Activated CD4-positive, CD25-positive, alpha-beta regulatory T cell treated with anti-CD3 and anti-CD28 coated beads, Interleukin-2, amount 50 U/mL, for 24 hours (primary cell): ENCODE measurements around the gene TSPO.
"Not testable (repeated sequence)": the region's sequence is repeated elsewhere in the genome, so short reads cannot be mapped to it uniquely, and the experiment has no call there.

Source experiments
- ATAC-seq, 2 donors: fragments of 150-1000 bp; cut with Tn5 transposase; one replicate each; pipeline ENCODE4 v1.10.0; 2021; ENCODE audit warnings: mild to moderate bottlenecking in 1 of 2, moderate library complexity in 1 of 2

Gene TSPO

DNA sequence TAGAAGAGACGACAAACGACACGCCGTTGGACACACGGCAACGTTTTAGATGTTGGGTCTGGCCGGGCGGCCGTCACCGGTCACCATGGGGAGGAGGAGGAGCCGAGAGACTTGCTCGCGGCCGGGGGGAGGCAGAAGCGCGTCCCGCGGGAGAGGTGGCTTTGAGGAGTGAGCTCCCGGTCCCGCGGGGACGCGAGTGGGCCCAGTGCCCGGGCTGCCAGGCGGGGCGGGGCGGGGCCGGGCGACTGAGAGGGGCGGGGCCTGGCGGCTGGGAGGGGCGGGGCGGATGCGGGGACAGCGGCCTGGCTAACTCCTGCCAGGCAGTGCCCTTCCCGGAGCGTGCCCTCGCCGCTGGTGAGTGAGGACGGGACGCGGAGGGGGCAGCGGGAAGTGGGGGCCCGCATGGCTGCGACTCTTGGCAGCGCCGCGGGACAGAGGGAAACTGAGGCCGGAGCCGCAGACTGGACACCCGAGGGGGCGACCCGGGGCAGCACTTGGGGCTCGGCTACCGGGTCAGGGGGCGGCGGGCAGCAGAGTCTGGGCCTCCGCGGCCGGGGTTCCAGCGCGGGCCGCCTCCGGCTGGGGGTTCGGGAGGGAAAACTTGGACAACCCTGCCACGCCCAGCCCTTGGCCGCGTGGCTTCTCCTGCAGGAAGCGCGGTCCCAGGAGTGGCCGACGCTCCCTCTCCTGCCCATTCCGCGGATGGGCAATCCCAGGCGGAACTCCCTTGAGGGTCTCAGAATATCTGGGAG is at the start of gene TSPO:
Gene TSPO (plus strand): TSS at position 309 of the 752 bp plus-strand sequence. CDS start 7,680 bp downstream, outside the sequence.
- ATAC-seq, result peak; percentile 60 to 63

DNA sequence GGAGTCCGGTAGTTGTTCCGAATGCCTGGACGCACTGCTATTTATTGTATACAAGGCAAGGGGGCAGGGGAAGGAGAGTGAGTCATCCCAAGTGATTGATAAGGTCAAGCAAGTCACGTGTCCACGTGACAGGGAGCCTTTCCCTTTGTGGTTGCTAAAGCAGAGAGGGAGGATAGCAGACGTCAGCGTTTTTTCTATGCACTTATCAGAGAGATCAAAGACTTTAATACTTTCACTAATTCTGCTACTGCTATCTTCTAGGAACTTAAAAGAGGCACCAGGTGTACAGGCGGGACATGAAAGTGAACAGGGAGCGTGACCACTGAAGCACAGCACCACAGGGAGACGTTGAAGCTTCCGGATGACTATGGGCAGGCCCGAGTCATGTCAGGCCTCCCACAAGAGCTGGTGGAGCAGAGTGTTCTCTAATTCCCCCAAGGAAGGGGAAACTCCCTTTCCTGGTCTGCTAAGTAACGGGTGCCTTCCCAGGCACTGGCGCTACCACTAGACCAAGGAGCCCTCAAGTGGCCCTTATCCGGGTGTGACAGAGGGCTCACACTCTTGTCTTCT is 47.2 kb upstream of the TSPO start:
- peak; percentile 76 to 79 for ATAC-seq

DNA sequence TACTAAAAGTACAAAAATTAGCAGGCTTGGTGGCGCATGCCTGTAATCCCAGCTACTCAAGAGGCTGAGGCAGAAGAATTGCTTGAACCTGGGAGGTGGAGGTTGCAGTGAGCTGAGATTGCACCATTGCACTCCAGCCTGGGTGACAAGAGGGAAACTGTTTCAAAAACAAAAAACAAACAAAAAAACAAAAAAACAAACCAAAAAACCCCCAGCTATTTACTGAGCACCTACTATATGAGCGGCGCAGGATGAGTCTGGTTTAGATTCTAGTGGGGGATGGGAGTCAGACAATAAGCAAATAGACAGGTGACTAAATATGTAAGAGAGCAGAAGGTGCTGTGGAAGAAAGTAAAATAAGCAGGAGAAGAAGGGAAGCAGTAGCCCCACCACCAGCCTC is 46.4 kb upstream of the TSPO start:
- ATAC-seq, result not testable (repeated sequence)

- no peak for ATAC-seq
These were observed 45.1 kb upstream of the TSPO start for GRCh38 chr22:43106302-43106701.

- ATAC-seq, result no peak
These were observed 41.8 kb upstream of the TSPO start for GRCh38 chr22:43109511-43109910.

DNA sequence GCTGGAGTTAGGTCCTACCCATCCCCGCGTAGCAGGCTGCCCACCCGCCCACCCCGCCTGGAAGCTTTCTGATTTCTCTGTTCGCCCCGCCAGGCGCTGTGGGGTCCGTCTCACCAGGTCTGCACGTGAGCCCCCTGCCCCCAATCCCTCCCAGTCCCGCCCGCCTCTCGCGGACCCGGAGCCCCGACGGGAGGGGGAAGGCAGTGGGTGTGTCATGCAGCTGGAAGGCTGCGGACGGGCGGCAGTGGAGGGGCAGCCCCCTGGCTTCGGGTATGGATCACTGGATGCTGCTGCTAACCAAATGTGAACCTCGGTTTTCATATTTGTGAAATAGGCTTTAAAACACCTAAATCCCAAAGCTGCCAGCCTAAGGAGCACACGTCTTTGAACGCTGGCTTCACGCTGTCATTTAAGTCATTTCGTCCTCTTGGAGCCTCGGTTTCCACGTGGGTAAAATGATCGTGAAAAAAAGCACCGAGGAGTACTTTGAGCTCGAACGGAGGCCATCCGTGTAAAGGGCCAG is 41.4 kb upstream of the TSPO start:
- ATAC-seq, result no peak

- ATAC-seq, result peak; percentile 53 to 66
These were observed 40.9 kb upstream of the TSPO start, which contains the start of gene BIK for GRCh38 chr22:43110444-43110926. TSS of gene BIK (plus strand) at chr22:43110750. CDS start at chr22:43124023, 13,273 bp downstream.

DNA sequence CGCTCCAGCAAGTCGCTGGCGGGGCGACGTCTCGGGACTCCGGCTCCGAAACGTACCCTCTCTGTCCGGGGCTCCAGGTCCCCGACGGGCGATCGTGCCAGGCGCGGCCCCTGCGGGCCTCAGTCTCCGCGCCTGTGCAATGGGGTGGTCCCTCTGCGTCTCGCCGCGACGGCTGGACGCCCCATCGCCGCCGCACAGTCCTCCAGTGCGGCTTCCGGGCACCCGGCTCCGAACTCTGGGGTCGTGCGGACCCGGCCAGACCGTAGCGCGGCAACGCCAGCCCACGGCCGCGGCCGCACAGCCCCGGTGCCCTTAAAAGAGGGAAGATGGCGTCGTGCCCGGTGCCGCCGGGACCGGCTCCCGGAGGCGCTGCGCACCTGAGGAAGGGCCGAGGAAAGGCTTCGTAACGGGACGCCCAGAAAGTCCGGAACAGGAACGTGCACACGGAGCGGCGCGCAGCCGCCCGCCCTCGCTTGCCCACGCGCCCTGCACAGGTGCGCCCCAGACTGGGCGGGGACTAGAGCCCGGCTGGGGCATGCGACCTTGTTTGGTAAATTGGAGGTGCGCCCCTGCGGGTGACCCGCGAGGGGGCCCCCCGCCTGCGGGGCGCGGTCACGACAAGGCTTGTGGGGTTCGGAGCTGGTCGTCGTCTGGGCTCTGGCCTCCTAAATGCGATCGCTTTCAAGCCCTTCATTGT is 40.3 kb upstream of the TSPO start:
- peak; percentile 85 to 87 for ATAC-seq

DNA sequence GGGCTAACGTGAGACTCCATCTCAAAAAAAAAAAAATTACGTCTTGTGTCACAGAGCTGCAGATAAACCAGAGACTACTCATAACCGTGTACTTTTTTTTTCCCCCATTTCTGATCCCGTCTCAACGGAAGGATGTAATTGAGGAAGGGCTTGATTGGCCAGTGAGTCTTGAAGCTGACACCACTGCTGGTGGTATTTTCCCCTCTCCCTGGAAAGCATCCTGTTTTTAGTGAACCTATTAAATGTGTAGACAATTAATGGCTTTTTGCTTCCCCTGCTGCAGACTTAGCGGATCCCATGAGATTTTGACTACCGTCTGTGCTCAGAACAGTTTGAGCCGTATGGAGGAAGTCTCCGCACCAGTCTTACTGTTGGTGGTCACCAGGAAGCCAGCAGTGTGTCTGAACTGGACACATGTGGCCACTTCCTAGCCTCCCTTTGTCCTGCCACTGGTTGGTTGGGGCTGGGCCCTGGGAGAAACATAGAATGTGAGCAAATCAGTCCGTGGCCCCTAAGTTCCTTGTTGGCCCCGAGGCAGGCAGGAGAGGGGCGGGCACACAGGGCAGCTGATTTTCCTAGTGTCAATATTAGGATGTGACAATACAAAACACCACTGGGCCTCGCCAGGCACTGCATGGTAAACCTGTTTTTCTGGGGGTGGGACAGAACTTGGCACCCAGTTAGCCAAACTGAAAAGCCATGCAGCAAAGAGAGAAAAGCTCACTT is 37.7 kb upstream of the TSPO start:
- ATAC-seq, result no peak

DNA sequence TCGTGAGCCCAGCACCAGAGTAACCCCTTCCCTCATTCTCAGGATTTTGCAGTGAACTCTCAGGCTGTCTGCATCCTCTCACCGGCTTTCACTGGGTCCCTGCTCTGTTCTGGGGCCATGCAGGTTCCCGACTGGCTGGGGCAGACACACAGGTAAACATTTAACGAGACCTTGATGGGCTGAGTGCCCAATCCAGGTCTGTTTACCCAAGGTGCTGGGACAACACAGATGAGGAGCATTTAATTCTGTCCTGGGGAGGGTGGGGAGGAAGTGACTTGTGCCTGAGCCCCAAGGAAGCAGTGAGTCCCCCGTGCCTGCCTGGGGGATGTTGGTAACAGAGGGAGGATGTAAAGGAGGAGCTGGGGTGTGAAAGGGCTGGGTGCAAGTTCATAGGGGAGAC is 36.4 kb upstream of the TSPO start:
- no peak for ATAC-seq

- no peak for ATAC-seq
These were observed 34.4 kb upstream of the TSPO start for GRCh38 chr22:43116932-43117331.

DNA sequence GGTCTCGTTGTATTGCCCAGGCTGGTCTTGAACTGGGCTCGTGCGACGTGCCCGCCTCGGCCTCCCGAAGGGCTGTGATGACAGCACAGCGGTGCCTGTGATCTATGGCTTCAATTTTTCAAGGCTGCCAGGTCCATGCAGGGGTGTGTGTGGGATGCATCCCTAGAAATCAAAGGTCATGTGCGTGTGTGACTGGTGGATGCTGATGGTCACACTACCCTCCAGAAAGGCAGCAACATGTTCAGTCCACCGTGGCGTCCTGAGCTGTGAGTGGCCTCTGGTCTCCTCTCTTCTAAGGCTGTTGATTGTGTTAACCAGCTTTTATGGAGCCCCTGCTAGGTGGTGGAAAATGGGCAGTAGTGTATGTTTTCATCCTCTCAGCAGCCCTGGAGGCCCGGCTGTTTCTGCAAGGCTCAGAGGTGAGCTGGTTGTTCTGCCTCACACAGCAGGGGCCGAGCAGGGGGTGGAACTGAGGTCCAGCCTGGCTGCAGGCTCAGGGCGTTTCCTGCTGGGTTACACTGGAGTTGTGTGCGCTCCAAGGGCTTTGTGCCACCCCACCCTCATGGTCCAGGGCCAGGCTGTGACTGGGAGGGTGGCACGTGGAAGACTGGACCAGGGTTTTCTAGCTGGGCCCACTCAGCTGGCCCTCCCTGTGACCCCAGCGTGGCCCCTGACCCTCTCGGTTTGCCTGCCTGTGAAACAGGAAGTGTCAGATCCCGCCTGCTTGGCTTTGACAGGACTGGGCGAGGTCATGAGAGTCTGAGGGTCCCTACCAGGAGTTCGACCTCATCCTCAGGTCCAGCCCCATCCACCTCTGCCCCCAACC is 33.1 kb upstream of the TSPO start:
- ATAC-seq, result no peak

DNA sequence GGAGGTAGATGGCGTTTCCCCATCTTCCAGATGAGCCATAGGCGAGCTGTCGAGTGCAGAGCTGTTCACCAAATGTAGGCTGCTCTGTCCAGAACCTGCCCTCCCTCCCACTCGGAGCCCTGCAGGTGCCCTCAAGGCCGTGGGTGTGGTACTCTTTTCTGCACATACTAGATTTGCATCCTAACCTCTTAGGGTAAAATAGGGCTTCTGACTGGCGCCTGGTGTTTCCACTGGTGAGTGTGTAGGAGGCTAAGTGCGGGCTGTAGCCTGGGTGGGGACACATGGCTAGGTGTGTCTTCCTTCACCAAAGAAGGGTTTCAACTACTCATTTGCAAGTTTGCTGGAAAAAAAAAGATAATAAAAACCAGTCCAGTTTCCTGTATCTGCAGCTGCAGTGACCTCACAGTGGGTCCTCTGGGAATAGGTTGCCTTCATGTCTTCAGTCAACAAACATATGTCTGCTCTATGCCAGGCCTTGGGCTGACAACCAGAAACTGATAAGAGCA is 32.4 kb upstream of the TSPO start:
- ATAC-seq, result no peak

DNA sequence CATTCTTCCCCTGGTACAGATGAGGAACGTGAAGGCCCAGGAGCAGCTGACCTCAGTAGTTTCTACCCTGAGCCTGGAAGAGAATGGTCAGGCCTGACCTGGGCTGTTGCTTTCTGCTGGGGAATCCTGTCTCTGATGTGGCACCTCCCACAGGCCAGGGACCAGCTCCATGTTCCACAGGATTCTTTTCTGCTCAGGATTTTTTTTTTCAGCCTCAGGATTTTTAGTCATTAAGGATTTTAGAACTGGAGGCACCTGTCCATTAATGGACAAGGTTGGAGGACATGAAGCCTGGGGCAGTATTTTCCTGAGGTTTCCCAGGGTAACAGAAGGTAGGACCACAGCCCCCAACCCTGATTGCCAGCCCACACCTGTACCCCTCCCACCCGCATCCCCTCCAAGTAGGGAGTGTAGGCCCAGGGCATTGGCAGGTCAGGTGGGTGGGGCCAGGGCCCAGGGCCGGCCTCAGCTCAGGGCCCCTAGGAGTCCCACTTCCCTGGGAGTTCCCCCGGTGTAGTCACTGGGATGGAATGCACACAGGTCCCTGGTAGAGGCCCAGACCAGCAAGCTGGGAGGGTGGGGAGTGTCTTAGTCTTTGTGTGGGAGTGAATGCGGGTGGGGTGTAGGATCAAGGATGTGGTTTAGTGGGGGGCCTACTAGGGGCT is 24.7 kb upstream of the TSPO start:
- peak in 1 of 2 donors; percentile 13 for ATAC-seq

DNA sequence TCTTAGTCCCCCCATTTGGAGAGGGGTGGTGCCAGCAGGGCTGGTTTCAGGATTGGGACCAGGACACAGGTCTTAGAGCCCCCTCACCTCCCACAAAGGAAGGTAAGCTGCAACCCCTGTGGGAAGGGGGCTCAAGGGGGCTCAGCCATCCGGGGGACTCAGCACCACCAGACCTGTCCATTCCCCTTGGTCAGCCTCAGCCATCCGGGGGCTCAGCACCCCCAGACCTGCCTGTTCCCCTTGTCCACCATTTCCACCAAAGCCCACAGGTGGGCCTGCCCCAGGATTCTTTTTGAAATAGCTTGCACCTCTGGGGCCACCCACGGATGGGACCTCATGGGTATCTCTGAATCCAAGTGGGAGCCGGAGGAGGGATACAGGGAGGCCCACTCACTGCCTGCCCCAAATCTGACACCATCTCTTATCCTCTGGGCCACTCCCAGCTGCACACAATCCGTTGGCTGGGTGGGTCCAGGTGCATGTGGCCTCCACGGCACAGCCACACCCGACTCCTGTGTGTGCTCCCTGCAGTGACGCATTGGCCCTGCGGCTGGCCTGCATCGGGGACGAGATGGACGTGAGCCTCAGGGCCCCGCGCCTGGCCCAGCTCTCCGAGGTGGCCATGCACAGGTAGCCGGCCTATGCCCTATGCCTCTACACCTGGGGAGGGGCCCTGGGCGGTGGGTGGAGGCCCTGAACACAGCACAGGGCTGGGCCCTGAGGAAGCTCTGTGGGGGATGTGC is 24.0 kb upstream of the TSPO start:
- no peak for ATAC-seq

DNA sequence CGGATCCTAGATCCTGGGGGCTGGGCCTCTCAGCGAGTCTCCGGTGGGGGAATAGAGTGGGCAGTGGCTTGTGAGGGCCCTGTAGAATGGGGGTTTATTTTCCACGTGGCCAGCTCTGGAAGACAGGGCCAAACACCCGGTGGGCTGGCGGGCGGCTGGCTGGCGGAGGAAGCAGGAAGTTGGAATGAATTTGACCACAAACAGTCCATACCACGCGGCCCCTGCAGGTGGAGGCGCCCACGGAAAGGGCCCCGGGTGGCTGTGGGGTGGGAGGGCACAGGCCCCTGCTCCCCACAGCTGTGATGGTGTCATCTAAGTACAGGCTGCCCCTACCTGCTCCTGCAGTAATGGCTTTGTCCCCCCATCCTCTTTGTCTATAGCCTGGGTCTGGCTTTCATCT is 23.2 kb upstream of the TSPO start:
- ATAC-seq, result no peak

- no peak for ATAC-seq
These were observed 22.4 kb upstream of the TSPO start for GRCh38 chr22:43128928-43129424.

DNA sequence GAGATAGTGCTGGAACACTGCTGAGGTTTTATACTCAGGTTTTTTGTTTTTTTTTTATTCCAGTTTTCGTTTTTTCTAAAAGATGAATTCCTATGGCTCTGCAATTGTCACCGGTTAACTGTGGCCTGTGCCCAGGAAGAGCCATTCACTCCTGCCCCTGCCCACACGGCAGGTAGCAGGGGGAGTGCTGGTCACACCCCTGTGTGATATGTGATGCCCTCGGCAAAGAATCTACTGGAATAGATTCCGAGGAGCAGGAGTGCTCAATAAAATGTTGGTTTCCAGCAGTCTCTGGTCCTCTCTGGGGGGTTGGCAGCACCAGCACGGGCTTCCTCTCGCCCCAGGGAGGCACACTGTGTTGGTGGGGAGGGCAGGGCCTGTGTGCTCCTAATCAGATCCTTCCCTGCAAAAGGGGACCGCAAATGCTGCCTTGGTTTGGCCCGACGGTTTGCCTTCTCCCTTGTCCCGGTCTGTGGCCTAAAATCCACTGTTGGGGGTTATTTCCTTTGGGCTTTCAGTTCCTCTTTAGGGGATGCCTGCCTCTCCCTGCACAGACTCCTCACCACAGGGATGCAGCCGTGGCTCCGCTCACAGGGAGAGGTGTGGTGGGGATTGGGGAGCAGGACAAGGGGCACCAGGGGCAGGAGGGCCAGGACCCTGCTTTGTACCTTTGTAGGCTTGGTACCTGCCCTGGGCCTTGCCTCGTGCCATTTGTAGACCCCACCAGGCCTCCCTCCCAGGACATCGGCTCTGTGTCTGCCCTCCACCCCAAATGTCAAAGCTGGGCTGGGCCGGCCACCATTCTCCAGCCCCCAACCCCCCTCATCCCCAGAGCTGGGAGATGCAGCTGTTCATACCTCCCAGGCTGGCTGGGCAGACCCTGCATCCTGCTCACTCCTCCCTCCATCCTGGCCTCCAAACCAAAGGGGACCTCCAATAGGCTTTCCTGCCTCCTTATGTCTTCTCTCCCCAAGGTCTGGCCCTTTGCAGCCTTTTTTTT is 21.6 kb upstream of the TSPO start:
- ATAC-seq, result no peak
